Rectal smooth muscle tissue (tissue), 1 donor: ENCODE results near the gene ADI1.
"Not testable (repeated sequence)": the region's sequence is repeated elsewhere in the genome, so short reads cannot be mapped to it uniquely, and the experiment has no call there.

Experiments used
- H3K27ac ChIP-seq: one replicate; pipeline ENCODE4 v1.7.0; 2013; ENCODE audit warnings: low read depth, low read length, inconsistent platforms
- H3K27me3 ChIP-seq: one replicate; pipeline ENCODE4 v1.7.0; 2013; ENCODE audit warnings: low read length; ENCODE audit not compliant: control insufficient read depth, insufficient read depth
- H3K36me3 ChIP-seq: one replicate; pipeline ENCODE4 v1.7.0; 2013; ENCODE audit warnings: low read length; ENCODE audit not compliant: control insufficient read depth, insufficient read depth
- H3K4me1 ChIP-seq: one replicate; pipeline ENCODE4 v1.7.0; 2013; ENCODE audit warnings: low read length; ENCODE audit not compliant: control insufficient read depth, insufficient read depth
- H3K4me3 ChIP-seq: one replicate; pipeline ENCODE4 v1.7.0; 2013; ENCODE audit warnings: low read length
- H3K9ac ChIP-seq: one replicate; pipeline ENCODE4 v1.7.0; 2013; ENCODE audit warnings: low read length

The ADI1 gene

GRCh38 chr2:3460831-3461800, 58.2 kb downstream of the ADI1 start:
- Histone ChIP-seq H3K9ac (no peak overlapping the region), H3K4me1 (no peaks in the 10 kb centered on the region), H3K27me3 (no peaks in the 10 kb centered on the region), H3K27ac (no peak overlapping the region), H3K36me3 (peaks cover 21% of the 10 kb centered on the region), H3K4me3 (no peak overlapping the region)

- no peak overlapping the region for H3K4me3 ChIP-seq
- H3K36me3 ChIP-seq, result peaks cover 23% of the 10 kb centered on the region
- no peak overlapping the region for H3K9ac ChIP-seq
- H3K27ac ChIP-seq, result no peak overlapping the region
- H3K4me1 ChIP-seq, result no peaks in the 10 kb centered on the region
- no peaks in the 10 kb centered on the region for H3K27me3 ChIP-seq
Measured at GRCh38 chr2:3460156-3460555, 59.2 kb downstream of the ADI1 start.

GRCh38 chr2:3459185-3460015, 59.9 kb downstream of the ADI1 start:
- no peak overlapping the region for H3K27ac ChIP-seq
- H3K4me3 ChIP-seq, result no peak overlapping the region
- peaks cover 23% of the 10 kb centered on the region for H3K36me3 ChIP-seq
- H3K9ac ChIP-seq, result no peak overlapping the region
- no peaks in the 10 kb centered on the region for H3K27me3 ChIP-seq
- no peaks in the 10 kb centered on the region for H3K4me1 ChIP-seq

- Histone ChIP-seq H3K9ac (no peak overlapping the region), H3K4me1 (no peaks in the 10 kb centered on the region), H3K27ac (no peak overlapping the region)
Measured at GRCh38 chr2:3458396-3459184, 60.7 kb downstream of the ADI1 start.

GRCh38 chr2:3457524-3458395, 61.6 kb downstream of the ADI1 start:
- Histone ChIP-seq H3K9ac (no peak overlapping the region), H3K4me3 (no peak overlapping the region), H3K27ac (no peak overlapping the region), H3K36me3 (peaks cover 27% of the 10 kb centered on the region), H3K4me1 (no peaks in the 10 kb centered on the region), H3K27me3 (no peaks in the 10 kb centered on the region)

More at GRCh38 chr2:3458396-3459184, 60.7 kb downstream of the ADI1 start:
- Histone ChIP-seq H3K4me3 (no peak overlapping the region), H3K27me3 (no peaks in the 10 kb centered on the region), H3K36me3 (peaks cover 27% of the 10 kb centered on the region)

- H3K36me3 ChIP-seq, result peaks cover 27% of the 10 kb centered on the region
- H3K4me1 ChIP-seq, result no peaks in the 10 kb centered on the region
- no peak overlapping the region for H3K4me3 ChIP-seq
- no peaks in the 10 kb centered on the region for H3K27me3 ChIP-seq
- H3K27ac ChIP-seq, result no peak overlapping the region
- no peak overlapping the region for H3K9ac ChIP-seq
Measured at GRCh38 chr2:3456125-3456524, 63.2 kb downstream of the ADI1 start.

- no peaks in the 10 kb centered on the region for H3K27me3 ChIP-seq
- H3K27ac ChIP-seq, result no peak overlapping the region
- H3K4me3 ChIP-seq, result no peak overlapping the region
- peaks cover 27% of the 10 kb centered on the region for H3K36me3 ChIP-seq
- no peaks in the 10 kb centered on the region for H3K4me1 ChIP-seq
- no peak overlapping the region for H3K9ac ChIP-seq
Measured at GRCh38 chr2:3454802-3455201, 64.5 kb downstream of the ADI1 start.

- not testable (repeated sequence) for H3K4me3 ChIP-seq, H3K9ac ChIP-seq, H3K27me3 ChIP-seq, H3K4me1 ChIP-seq, H3K27ac ChIP-seq
- H3K36me3 ChIP-seq, result peaks cover 30% of the 10 kb centered on the region
Measured at GRCh38 chr2:3454005-3454404, 65.3 kb downstream of the ADI1 start.

- Histone ChIP-seq H3K27me3 (no peaks in the 10 kb centered on the region), H3K27ac (no peak overlapping the region), H3K4me3 (no peak overlapping the region), H3K36me3 (peaks cover 28% of the 10 kb centered on the region), H3K4me1 (no peaks in the 10 kb centered on the region), H3K9ac (no peak overlapping the region)
Measured at GRCh38 chr2:3453190-3453999, 65.9 kb downstream of the ADI1 start.

- Histone ChIP-seq H3K27ac (no peak overlapping the region), H3K36me3 (peaks cover 26% of the 10 kb centered on the region), H3K4me1 (no peaks in the 10 kb centered on the region)
Measured at GRCh38 chr2:3451926-3452671, 67.2 kb downstream of the ADI1 start.

More at GRCh38 chr2:3451926-3452671, 67.2 kb downstream of the ADI1 start:
- Histone ChIP-seq H3K27me3 (no peaks in the 10 kb centered on the region), H3K4me3 (no peak overlapping the region), H3K9ac (no peak overlapping the region)
